Choroid plexus epithelial cell (primary cell): ENCODE measurements around the gene ODF4.

ENCODE experiments used
- DNase-seq: peaks from one replicate; pipeline ENCODE4 v3.0.0-alpha.2; 2010; ENCODE audit warnings: low read depth
- H3K4me3 ChIP-seq: 2 replicates; pipeline ENCODE4 v1.5.1; 2011; ENCODE audit warnings: low read depth, mild to moderate bottlenecking, control low read depth, low read length, moderate library complexity
- CTCF ChIP-seq: conservative IDR thresholded peaks from 2 replicates; pipeline ENCODE4 v1.5.1; 2011; ENCODE audit warnings: low read depth, mild to moderate bottlenecking, control low read depth, inconsistent platforms, low read length, moderate library complexity

The ODF4 gene

GRCh38 chr17:8326511-8327302 lies 12.9 kb upstream of the ODF4 start:
- TF ChIP-seq CTCF: no peak
- H3K4me3 ChIP-seq: peak overlapping the region; percentile 56
- DNase-seq: peak; percentile 26

DNA sequence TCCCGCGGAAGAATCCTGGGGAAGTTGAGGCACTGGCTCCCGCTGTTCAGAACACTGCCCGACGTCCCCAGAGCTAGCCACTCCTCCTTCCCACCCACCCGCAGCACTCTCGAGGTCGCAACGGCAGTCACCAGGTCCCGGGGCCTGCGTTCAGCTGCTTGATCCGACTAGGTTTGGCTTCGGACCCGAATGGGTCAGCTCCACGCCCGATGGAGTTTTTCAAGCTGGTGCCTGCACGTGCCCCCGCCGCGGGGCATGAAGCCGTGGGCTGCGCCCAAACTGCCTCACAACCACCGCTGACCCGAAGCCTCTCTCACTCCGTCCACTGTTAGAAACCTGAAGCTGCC lies 12.4 kb upstream of the ODF4 start:
- DNase-seq: no peak
- no peak for TF ChIP-seq CTCF
- H3K4me3 ChIP-seq: peak overlapping the region; percentile 56

- H3K4me3 ChIP-seq: no peak overlapping the region
- DNase-seq: no peak
- TF ChIP-seq CTCF: no peak
These were observed 7.5 kb upstream of the ODF4 start for GRCh38 chr17:8332128-8332527.

DNA sequence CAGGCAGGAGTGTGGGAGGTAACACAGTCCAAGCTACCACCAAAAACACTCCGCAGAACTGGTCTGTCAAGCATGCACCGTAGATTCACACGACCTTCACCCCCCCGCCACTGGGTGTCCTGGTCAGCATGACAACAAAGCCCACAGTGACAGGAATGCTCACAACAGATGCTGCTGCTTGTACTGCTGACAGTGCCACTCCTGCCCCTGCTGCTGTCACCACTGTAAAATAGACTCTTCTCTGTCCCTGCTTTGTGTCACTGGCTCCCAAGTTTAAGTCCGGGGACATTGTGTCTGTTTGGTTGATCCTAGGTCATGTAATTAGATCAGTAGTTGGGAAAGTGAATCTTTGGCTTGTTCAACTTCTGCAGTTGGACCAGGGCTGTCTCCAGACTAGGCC lies 7.0 kb upstream of the ODF4 start:
- no peak for TF ChIP-seq CTCF
- DNase-seq: no peak
- H3K4me3 ChIP-seq: no peak overlapping the region

GRCh38 chr17:8333281-8333680 lies 6.4 kb upstream of the ODF4 start:
- TF ChIP-seq CTCF: no peak
- DNase-seq: no peak
- no peak overlapping the region for H3K4me3 ChIP-seq

DNA sequence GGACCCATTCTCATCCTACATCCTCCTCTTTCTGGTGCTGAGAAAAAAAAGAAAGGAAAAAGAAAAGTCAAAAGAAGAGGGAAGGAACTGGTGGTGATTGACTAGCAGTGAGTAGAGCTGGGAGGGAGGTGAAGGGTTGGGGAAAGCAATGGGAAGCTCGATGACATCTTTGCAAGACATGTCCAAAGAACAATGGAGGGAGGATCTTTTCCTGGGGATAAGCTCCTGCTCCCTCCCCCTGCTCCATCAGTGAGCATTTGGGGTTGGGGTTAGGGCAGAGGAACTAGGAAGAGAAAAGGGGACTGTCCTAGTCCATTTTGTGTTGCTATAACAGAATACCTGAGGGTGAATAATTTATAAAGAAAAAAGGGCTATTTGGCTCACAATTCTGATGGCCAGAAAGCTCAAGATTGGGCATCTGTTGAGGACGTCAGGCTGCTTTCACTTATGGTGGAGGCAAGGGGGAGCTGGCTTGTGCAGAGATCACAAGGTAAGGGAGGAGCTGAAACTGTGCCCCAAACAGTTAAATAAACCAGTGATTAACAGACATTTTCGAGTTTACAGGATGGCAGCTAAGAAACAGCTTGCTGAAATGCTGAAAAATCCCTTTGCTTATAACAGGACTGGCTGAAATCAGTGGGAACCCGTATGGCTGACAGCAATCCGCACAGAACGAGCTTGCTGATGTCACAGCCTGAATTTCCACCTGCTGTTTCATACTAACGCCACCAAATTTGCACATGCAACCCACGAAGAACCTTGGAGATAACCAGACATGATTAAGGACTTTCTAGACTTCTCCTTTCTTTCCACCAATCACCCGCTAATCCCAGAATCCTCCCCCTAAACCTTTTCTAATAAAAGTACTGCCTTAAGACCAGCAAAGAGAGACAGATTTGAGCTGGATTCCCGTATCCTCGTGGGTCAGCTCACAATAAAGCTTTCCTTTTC lies 1.6 kb upstream of the ODF4 start:
- TF ChIP-seq CTCF: no peak
- peak; percentile 15 for DNase-seq
- H3K4me3 ChIP-seq: no peak overlapping the region
